Tracheal epithelial cell (primary cell): ENCODE data around the gene JPT1. TPM values are rescaled to one million over a fixed set of nuclear protein-coding genes. Genes with fewer than 3 reads are reported as not detected.

Source experiments
- total RNA-seq: library from RNA; depleted of rRNA; stranded (reverse); fragments of >200 nt; gene quantifications from 2 replicates; pipeline ENCODE4 v1.2.1, GENCODE V29; 2014

Gene JPT1, protein sequence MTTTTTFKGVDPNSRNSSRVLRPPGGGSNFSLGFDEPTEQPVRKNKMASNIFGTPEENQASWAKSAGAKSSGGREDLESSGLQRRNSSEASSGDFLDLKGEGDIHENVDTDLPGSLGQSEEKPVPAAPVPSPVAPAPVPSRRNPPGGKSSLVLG
- total RNA-seq: 256 and 280 TPM in 2 replicates

DNA sequence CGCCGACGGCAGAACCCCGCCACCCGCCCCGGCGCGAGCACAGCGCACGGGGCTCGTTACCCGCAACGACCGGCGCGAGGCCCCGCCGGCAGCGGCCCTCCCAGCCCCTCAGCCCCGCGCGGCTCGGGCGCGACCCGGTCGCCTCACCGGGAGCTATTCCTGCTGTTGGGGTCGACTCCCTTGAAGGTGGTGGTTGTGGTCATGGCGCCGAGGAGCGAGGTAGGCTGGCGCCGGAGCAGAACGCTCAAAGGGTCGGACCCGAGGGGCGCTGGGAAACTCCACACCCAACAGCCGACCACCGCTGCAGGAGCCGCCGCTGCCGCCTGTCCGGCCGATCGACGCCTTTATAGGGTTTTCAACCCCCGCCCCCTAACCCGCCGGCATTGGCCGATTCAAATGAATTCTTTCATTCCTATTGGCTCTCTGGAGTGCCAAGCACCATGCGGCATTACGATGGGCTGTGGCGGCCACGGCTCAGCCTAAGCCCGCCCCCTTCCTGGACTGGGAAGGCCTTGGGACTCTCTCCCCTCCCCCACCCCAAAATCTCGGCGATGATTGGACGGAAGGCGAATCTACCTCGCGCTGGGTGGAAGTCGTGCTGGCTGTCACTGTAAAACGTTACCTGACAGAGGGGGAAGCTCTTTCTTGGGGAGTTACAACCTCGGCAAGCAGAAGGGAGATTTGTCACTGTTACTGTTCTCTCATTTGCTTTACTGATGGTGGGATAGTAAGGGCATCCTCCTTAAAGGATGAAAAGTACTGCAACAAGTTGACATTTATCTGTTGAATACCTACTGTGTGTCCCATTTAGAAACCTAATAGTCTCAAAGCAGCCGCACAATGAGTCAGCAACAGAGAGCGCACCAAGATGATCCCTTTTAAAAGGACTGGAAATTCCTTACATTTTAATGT is at the start of gene JPT1:
TSS of gene JPT1 (minus strand) at position 318 of the 912 bp plus-strand sequence. CDS start at position 203, 115 bp downstream.

DNA sequence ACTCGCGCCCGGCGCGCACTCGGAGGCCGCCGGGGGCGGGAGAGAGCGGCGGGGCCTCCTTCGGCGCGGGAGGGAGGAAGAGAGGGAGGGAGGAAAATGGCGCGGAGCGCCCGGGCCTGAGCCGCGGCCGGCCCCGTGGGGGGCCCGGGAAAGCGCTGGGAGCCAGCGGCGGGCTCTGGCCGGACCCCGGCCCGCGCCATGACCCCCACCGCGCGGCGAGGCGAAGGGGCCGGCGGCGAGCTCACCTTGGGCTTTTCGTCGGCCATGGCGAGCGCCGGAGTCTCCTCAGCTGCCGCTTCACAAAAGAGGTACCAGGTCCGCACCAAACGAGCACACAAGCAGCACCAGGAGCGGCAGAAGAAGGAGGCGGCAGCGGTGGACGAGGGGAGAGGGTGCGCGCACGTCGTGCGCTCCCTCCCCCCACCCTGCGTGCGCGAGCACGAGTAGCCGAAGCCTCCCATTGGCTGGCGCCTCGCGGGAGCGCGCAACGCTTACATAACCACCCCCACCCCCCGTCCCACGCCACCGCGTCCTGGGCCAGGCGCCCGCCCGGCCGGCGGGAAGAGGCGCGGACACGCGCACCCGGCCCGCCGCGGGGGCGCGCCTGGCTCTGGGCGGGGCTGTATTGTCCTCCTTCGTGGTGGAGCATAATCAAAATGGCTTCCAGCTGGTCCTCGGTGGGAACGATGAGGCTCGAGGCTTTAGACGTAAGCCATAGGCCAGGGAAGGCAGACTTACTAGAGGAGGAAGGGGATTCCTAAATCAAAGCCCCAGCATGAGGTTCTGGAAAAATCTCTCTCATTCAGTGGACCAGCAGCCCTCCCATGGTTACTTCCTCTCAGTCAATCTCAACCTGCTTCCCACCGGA is 28.5 kb upstream of the JPT1 start, which contains the start of gene SUMO2:
TSS of gene SUMO2 (minus strand) at position 391 of the 868 bp plus-strand sequence. CDS start at position 266, 125 bp downstream.

DNA sequence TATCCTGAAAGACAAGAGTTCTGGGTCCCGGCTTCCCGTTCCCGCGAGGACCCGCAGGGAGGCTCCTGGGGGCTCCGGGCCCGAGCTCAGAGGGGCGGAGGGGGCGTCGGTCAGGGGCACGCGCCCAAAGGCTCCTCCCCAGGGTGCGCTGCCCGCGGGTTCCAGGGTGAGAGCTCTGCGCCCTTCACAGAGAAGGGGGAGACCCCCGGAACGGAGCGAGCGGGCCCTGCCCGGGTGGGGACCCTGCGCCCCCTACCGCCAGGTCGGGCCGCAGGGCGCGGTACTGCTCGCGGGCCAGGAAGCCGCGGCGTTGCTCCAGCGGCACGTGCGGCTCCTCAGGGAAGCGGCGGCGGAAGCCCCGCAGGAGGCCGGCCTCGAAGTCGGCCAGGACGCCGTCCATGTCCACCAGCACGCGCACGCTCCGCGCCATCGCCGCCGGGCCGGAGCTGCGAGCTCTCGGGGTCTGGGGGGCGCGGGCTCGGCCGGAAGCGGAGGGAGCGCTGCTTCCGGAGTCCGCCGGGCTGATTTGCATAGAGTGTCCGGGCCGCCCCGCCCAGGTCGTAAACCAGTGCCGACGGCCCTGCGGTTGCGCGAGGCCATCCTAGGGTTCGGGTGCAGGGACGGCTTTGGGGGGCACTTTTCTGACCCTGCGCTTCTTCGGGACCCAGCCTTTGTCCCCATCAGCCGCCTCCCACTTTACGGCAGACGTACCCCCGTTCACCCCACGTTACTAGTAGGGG is 22.9 kb downstream of the JPT1 start, which contains the start of gene NT5C:
TSS of gene NT5C (minus strand) at position 465 of the 740 bp plus-strand sequence. CDS start at position 430, 35 bp downstream.

DNA sequence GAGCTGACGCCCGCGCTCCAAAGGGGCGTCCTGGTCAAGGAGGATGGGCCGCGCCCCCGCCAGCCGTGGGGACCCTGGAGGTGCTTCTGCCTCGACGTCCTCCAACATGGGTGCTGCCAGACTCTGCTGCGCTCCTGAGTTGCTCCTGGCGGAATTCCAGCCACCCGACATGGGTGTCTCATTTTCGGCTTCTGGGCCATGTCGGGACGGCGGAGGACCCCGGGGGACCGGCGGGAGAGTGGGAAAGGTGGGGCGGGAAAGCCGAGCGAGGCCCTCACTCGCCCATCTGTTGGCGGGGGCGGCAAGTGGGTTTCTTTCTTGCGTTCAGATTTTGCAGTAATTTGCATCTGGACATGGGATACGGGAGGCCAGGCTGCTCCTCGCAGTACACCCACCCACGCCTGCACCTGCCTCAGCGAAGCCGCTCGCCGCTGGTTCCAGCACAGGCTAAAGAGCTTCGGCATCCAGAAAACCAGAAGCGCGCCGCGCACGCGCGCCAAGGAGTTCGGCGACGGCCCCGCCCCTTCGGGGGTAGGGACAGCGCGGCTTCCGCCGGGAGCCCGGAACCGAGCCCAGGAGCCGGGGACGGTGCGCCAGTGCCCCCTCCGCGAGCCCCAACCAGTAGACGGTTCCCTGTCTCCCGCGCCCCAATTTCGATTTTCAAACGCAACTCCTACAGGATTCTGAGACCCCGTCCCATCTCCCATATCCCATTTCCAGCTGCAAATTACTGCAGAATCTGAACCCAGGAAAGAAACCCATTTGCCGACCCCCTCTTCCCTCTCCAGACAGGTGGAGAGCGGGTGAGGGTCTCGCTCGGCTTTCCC is 44.7 kb downstream of the JPT1 start, which contains the start of gene ARMC7:
TSS of gene ARMC7 (plus strand) at position 563 of the 827 bp plus-strand sequence. CDS start 320 bp downstream, outside the sequence.

DNA sequence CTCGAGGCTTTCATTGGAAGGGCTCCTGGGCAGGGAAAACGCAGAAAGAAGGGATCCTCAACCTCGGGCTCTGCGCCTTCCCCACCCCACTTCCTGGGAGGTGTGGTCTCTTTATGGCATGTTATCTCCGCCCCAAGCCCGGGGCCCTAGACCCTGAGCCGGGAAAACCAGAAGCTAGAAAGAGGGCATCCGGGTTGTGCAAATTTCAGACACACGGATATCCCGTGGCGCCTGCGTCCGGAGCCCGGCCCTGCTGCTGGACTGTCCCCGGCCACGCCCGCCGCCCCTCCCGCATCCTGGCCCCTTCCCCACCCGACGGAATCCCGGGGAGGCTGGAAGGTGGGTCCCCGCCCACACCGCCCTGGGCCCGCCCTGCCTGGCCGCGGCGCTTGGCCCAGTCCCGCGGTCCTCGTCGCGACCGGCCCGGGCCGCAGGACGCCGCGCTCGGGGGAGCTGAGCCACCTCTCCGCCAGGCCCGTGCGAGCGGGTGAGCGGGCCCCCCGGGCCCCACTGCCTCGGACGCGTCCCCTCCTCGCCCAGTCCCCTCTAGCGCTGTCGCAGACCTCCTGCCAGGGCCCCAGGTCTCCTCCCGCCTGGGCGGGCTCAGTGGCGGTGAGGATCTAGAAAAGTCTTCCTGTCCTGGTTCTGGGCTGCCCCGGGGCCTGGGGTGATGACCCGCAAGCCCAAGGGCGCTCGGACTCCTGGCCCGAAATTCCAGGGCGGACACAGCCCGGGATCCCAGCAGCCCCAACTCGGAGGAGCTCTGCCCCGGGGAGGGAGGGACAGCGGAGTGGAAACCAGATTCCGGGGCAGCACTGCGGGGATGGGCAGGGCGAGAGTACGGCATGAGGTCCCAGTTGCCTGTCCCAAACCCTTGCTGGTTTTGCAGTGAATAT is 66.5 kb downstream of the JPT1 start, which contains the start of gene SLC16A5:
TSS of gene SLC16A5 (plus strand) at position 397 of the 896 bp plus-strand sequence. CDS start 5,683 bp downstream, outside the sequence.

Other genes starting within 250 kb of the JPT1 start
- 1.3 and 1.9 TPM in 2 replicates for gene USH1G, start 231.3 kb downstream of the JPT1 start, total RNA-seq
- not detected in 2 replicates for gene OTOP2, start 230.2 kb downstream of the JPT1 start, total RNA-seq
- not detected in 2 replicates for gene OTOP3, start 218.6 kb downstream of the JPT1 start, total RNA-seq
- 2.4 and 3.4 TPM in 2 replicates for gene HID1, start 181.8 kb downstream of the JPT1 start, total RNA-seq
- gene CDR2L, start 166.9 kb downstream of the JPT1 start, total RNA-seq: 8.5 and 23.4 TPM in 2 replicates
- 27.7 and 33.7 TPM in 2 replicates for gene MRPL58, start 141.8 kb downstream of the JPT1 start, total RNA-seq
- 266 and 320 TPM in 2 replicates for gene ATP5PD, start 107.5 kb downstream of the JPT1 start, total RNA-seq
- gene KCTD2, start 107.3 kb downstream of the JPT1 start, total RNA-seq: 8.7 and 10.4 TPM in 2 replicates
- gene SLC16A5, start 66.6 kb downstream of the JPT1 start, total RNA-seq: 23.1 and 37.3 TPM in 2 replicates
- 1.2 and 1.7 TPM in 2 replicates for gene ARMC7, start 44.5 kb downstream of the JPT1 start, total RNA-seq
- gene NT5C, start 22.8 kb downstream of the JPT1 start, total RNA-seq: 67.5 and 73.3 TPM in 2 replicates
- 100 and 101 TPM in 2 replicates for gene SUMO2, start 28.4 kb upstream of the JPT1 start, total RNA-seq
- 24.5 and 35.7 TPM in 2 replicates for gene NUP85, start 51.2 kb upstream of the JPT1 start, total RNA-seq
- gene GGA3, start 107.1 kb upstream of the JPT1 start, total RNA-seq: 9.6 and 18.1 TPM in 2 replicates
- 69.3 and 72.5 TPM in 2 replicates for gene MRPS7, start 107.4 kb upstream of the JPT1 start, total RNA-seq
- gene MIF4GD, start 116.7 kb upstream of the JPT1 start, total RNA-seq: 16.4 and 29.0 TPM in 2 replicates
- gene SLC25A19, start 134.9 kb upstream of the JPT1 start, total RNA-seq: 8.2 and 14.3 TPM in 2 replicates